ENCODE data around the gene USP32. TPM values are rescaled to one million over a fixed set of nuclear protein-coding genes. Genes with fewer than 3 reads are reported as not detected.
"Not testable (repeated sequence)": the region's sequence is repeated elsewhere in the genome, so short reads cannot be mapped to it uniquely, and the experiment has no call there.

The USP32 gene
- total and polyA plus RNA-seq, 4 donors = 11.6 to 103 (median 42.9) TPM

DNA sequence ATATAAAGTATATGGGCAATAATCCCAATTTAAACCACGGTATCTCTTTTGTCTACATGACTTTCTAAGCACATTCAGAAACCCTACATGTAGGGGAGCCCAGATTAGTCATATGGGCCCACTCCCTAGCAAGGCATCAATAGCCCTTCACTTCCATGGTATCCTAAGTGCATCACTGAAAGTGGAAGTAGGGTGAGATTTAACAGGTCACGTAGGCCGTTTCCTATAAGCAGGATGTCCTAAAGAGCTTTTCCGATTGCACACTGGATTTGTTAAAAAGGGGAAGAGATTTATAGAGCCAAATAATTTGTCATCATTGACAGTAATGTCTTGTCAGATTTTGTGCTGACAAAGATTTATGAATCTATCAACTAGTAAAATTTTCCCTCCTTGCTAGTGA, 203.2 kb downstream of the USP32 start:
- 88% methylated on average over 4 of the region's 4 CpGs for WGBS
- no peak for DNase-seq (ENCODE audit: low spot score)
- H3K27ac ChIP-seq (ENCODE audit: low read depth in 1 of 2, low read length in 2 of 2) = no peak overlapping the region
- no peaks in the 10 kb centered on the region for H3K9me3 ChIP-seq (ENCODE audit: control insufficient read depth in 4 of 4, low read length in 3 of 4)
- no peaks in the 10 kb centered on the region for H3K27me3 ChIP-seq (ENCODE audit: control insufficient read depth in 4 of 4, insufficient read depth in 4 of 4, low read length in 3 of 4)
- no peak for TF ChIP-seq JUND (IDR thresholded peaks at IDR 0.05)
- TF ChIP-seq SP1 (IDR thresholded peaks at IDR 0.05) = no peak
- no peak for TF ChIP-seq NR2F2 (IDR thresholded peaks at IDR 0.05)
- no peaks in the 10 kb centered on the region for H3K4me1 ChIP-seq (ENCODE audit: control insufficient read depth in 4 of 4, insufficient read depth in 4 of 4, low read length in 3 of 4)
- H3K9ac ChIP-seq (ENCODE audit: low read depth in 1 of 2, low read length in 2 of 2) = no peak overlapping the region
- no peak overlapping the region for H3K4me3 ChIP-seq (ENCODE audit: low read depth in 1 of 3, low read length in 3 of 3)
- H3K36me3 ChIP-seq (ENCODE audit: control insufficient read depth in 4 of 4, insufficient read depth in 3 of 4, low read depth in 1 of 4, low read length in 3 of 4) = peaks cover 6 to 37% (median 26%) of the 10 kb centered on the region in 4 donors

DNA sequence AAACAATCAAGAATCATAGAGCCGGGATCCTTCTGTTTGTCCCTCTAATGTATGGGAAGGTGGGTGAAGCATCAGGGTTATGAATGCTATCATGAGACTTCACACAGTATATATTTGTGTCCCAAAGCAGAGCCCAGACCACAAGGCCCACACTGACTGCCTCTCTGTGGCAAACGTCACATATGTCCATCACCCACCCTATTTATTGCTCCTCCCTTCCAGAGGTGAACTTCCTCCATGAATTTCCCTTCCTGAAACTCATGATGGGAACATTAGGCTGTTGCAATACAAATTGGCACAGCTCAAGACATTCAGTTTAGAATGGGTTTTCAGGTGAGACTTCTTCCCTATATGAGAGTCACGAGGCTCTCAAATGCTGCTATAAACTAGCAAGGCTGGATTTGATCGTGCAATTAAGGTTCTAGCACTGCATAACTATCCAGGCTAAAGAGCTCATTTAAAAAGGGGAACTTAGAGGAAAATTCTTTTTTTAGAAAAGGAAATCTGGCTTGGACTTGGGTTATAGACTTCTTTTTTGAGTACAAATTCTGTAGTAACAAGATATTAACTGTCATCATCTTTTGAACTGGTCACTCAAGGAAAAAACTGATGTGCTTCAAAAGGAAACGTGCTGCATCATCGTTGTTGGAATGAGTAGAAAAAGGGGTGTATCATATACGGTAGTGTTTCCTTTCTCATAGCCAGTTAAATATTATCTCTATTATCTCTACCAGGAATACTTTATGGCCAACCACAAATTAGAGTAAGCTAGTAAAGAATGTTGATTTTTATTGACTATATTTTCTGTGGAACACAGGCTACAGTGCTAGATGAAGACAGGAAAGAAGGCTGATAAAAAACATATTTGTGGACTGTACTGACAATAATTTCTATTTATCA, 204.8 kb downstream of the USP32 start:
- not testable (repeated sequence) for H3K9me3 ChIP-seq (ENCODE audit: control insufficient read depth in 4 of 4, low read length in 3 of 4); H3K9ac ChIP-seq (ENCODE audit: low read depth in 1 of 2, low read length in 2 of 2); H3K4me3 ChIP-seq (ENCODE audit: low read depth in 1 of 3, low read length in 3 of 3); H3K27ac ChIP-seq (ENCODE audit: low read depth in 1 of 2, low read length in 2 of 2); H3K27me3 ChIP-seq (ENCODE audit: control insufficient read depth in 4 of 4, insufficient read depth in 4 of 4, low read length in 3 of 4); H3K4me1 ChIP-seq (ENCODE audit: control insufficient read depth in 4 of 4, insufficient read depth in 4 of 4, low read length in 3 of 4); DNase-seq (ENCODE audit: low spot score)
- peaks cover 5 to 42% (median 27%) of the 10 kb centered on the region in 4 donors for H3K36me3 ChIP-seq (ENCODE audit: control insufficient read depth in 4 of 4, insufficient read depth in 3 of 4, low read depth in 1 of 4, low read length in 3 of 4)
- WGBS = 77% methylated on average over 7 of the region's 7 CpGs

DNA sequence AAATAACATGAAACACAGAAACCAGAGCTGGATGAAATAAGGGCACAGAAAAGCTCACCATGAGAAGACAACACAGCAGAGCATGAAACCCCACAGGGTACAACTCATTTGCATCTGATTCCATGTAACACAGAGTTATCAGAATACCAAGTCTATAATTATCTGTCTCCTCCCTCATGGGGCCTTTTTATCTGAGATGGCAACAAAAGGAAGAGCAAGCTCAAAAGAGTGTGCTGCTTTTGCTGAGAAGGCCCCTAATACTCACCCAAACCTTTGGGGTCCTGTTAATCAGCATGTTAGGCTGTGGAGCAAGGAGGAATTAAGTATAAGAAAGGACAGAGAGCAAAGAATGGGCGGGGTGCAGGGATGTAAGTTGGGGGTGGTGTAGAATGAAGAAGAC, 205.6 kb downstream of the USP32 start:
- H3K9me3 ChIP-seq (ENCODE audit: control insufficient read depth in 4 of 4, low read length in 3 of 4); H3K27me3 ChIP-seq (ENCODE audit: control insufficient read depth in 4 of 4, insufficient read depth in 4 of 4, low read length in 3 of 4); H3K27ac ChIP-seq (ENCODE audit: low read depth in 1 of 2, low read length in 2 of 2); H3K4me3 ChIP-seq (ENCODE audit: low read depth in 1 of 3, low read length in 3 of 3); H3K9ac ChIP-seq (ENCODE audit: low read depth in 1 of 2, low read length in 2 of 2); H3K4me1 ChIP-seq (ENCODE audit: control insufficient read depth in 4 of 4, insufficient read depth in 4 of 4, low read length in 3 of 4); DNase-seq (ENCODE audit: low spot score): not testable (repeated sequence)
- 92% methylated on average over 1 of the region's 1 CpG for WGBS
- peaks cover 4 to 39% (median 28%) of the 10 kb centered on the region in 4 donors for H3K36me3 ChIP-seq (ENCODE audit: control insufficient read depth in 4 of 4, insufficient read depth in 3 of 4, low read depth in 1 of 4, low read length in 3 of 4)

DNA sequence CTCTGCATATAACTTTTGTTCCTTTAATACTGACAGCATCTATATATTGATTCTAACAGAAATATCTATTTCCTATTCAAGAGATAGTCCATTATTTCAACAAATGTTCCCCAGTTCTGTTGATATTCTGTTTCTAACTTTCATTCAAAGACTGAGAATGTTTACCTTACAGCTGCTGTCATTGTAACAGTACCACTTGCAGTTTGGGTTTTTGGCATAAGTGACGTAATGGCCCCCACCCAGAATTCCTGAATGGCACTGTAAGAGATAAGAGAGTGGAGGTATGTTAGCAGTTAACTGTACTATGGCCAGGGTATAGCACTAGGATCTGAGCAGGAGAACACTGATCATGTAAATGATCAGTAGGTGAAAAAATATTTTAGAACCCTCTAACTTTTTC, 211.6 kb downstream of the USP32 start:
- H3K9me3 ChIP-seq (ENCODE audit: control insufficient read depth in 4 of 4, low read length in 3 of 4); DNase-seq (ENCODE audit: low spot score); H3K4me3 ChIP-seq (ENCODE audit: low read depth in 1 of 3, low read length in 3 of 3); H3K27me3 ChIP-seq (ENCODE audit: control insufficient read depth in 4 of 4, insufficient read depth in 4 of 4, low read length in 3 of 4); H3K9ac ChIP-seq (ENCODE audit: low read depth in 1 of 2, low read length in 2 of 2); H3K27ac ChIP-seq (ENCODE audit: low read depth in 1 of 2, low read length in 2 of 2); H3K4me1 ChIP-seq (ENCODE audit: control insufficient read depth in 4 of 4, insufficient read depth in 4 of 4, low read length in 3 of 4): not testable (repeated sequence)
- WGBS = 97% methylated on average over 1 of the region's 1 CpG
- peaks cover 3 to 29% (median 23%) of the 10 kb centered on the region in 4 donors for H3K36me3 ChIP-seq (ENCODE audit: control insufficient read depth in 4 of 4, insufficient read depth in 3 of 4, low read depth in 1 of 4, low read length in 3 of 4)

DNA sequence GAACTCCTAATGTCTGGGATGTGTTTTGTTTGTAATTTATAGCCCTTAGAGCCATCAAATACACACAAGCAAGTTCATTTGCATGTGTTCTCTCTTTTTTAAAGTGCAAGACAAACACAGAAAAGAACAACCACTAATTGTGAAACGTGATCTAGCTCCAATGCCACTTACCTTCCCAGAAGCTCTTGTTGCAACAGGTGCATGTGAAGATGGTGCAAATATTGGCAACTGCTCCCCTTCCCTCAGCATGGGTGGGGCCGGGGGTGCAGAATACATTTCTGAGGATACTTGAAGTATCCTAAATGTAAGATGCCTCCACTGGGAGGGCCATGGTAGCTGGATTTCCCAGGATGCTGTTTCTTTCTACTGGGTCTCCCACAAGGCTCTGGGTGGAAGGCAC, 213.8 kb downstream of the USP32 start:
- not testable (repeated sequence) for H3K27me3 ChIP-seq (ENCODE audit: control insufficient read depth in 4 of 4, insufficient read depth in 4 of 4, low read length in 3 of 4); H3K27ac ChIP-seq (ENCODE audit: low read depth in 1 of 2, low read length in 2 of 2); DNase-seq (ENCODE audit: low spot score); H3K9me3 ChIP-seq (ENCODE audit: control insufficient read depth in 4 of 4, low read length in 3 of 4); H3K9ac ChIP-seq (ENCODE audit: low read depth in 1 of 2, low read length in 2 of 2); H3K4me3 ChIP-seq (ENCODE audit: low read depth in 1 of 3, low read length in 3 of 3)
- 80% methylated on average over 2 of the region's 2 CpGs for WGBS
- Histone ChIP-seq H3K4me1 (ENCODE audit: control insufficient read depth in 4 of 4, insufficient read depth in 4 of 4, low read length in 3 of 4) (peaks cover 0 to 17% (median 7%) of the 10 kb centered on the region in 4 donors), H3K36me3 (ENCODE audit: control insufficient read depth in 4 of 4, insufficient read depth in 3 of 4, low read depth in 1 of 4, low read length in 3 of 4) (peaks cover 3 to 18% (median 18%) of the 10 kb centered on the region in 4 donors)

DNA sequence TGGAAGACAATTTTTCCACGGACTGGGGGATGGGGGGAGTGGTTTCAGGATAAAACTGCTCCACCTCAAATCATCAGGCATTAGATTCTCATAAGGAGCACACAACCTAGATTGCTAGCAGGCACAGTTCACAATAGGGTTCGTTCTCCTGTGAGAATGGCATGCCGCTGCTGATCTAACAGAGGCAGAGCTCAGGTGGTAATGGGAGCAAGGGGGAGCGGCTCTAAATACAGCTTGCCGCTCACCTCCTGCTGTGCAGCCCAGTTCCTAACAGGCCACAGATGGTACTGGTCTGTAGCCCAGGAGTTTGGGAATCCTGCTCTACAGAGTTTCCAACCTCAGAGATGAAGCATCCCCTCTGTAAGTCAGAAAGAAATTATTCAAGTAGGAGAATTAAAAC, 215.2 kb downstream of the USP32 start:
- H3K9me3 ChIP-seq (ENCODE audit: control insufficient read depth in 4 of 4, low read length in 3 of 4); H3K27me3 ChIP-seq (ENCODE audit: control insufficient read depth in 4 of 4, insufficient read depth in 4 of 4, low read length in 3 of 4); DNase-seq (ENCODE audit: low spot score); H3K9ac ChIP-seq (ENCODE audit: low read depth in 1 of 2, low read length in 2 of 2); H3K27ac ChIP-seq (ENCODE audit: low read depth in 1 of 2, low read length in 2 of 2); H3K4me3 ChIP-seq (ENCODE audit: low read depth in 1 of 3, low read length in 3 of 3): not testable (repeated sequence)
- Histone ChIP-seq H3K36me3 (ENCODE audit: control insufficient read depth in 4 of 4, insufficient read depth in 3 of 4, low read depth in 1 of 4, low read length in 3 of 4) (peaks cover 0 to 11% (median 9%) of the 10 kb centered on the region in 4 donors), H3K4me1 (ENCODE audit: control insufficient read depth in 4 of 4, insufficient read depth in 4 of 4, low read length in 3 of 4) (peaks cover 0 to 20% (median 12%) of the 10 kb centered on the region in 4 donors)
- WGBS = 99% methylated on average over 5 of the region's 5 CpGs
